Neural crest cell (in vitro differentiated cells): ENCODE data around the gene RSBN1L. TPM values are rescaled to one million over a fixed set of nuclear protein-coding genes. Genes with fewer than 3 reads are reported as not detected.
A peak's percentile ranks its signal among the peaks of the same experiment; 100 is the strongest.

Source experiments
- DNase-seq: peaks from one replicate; pipeline ENCODE4 v3.0.0; 2021; ENCODE audit warnings: low read depth, mixed read lengths, low spot score
- H3K27ac Mint-ChIP-seq: one replicate; pipeline ENCODE4 v1.8.0; 2021; ENCODE audit warnings: mild to moderate bottlenecking, mixed read lengths; ENCODE audit not compliant: unreplicated experiment
- H3K27me3 Mint-ChIP-seq: 2 replicates; pipeline ENCODE4 v1.8.0; 2021; ENCODE audit warnings: low read depth, mild to moderate bottlenecking, mixed read lengths
- H3K36me3 Mint-ChIP-seq: 2 replicates; pipeline ENCODE4 v1.8.0; 2021; ENCODE audit warnings: low read depth, mild to moderate bottlenecking, mixed read lengths
- H3K4me1 Mint-ChIP-seq: 2 replicates; pipeline ENCODE4 v1.8.0; 2021; ENCODE audit warnings: mixed read lengths
- H3K4me3 Mint-ChIP-seq: one replicate; pipeline ENCODE4 v1.8.0; 2021; ENCODE audit warnings: mild to moderate bottlenecking, mixed read lengths
- H3K9me3 Mint-ChIP-seq: 2 replicates; pipeline ENCODE4 v1.8.0; 2021; ENCODE audit warnings: mixed read lengths
- CTCF ChIP-seq: fragments of 200-600 bp; sonication (generic); conservative IDR thresholded peaks from 2 replicates; pipeline ENCODE4 v1.5.0; 2021; ENCODE audit warnings: antibody characterized with exemption, mild to moderate bottlenecking
- total RNA-seq: library from RNA; stranded (reverse); gene quantifications from 2 replicates; pipeline ENCODE4 v1.2.1, GENCODE V29; 2021

The RSBN1L gene
- total RNA-seq, 1 donor from 2014 or later = 23.6 TPM

GRCh38 chr7:77687100-77687746, 9.0 kb upstream of the RSBN1L start:
- H3K36me3 Mint-ChIP-seq = peaks cover 6% of the 10 kb centered on the region
- H3K4me3 Mint-ChIP-seq = no peak overlapping the region
- H3K27me3 Mint-ChIP-seq = no peaks in the 10 kb centered on the region
- TF ChIP-seq CTCF = no peak
- no peak overlapping the region for H3K27ac Mint-ChIP-seq
- H3K9me3 Mint-ChIP-seq = no peaks in the 10 kb centered on the region
- peaks cover 14% of the 10 kb centered on the region for H3K4me1 Mint-ChIP-seq
- DNase-seq = no peak

- H3K9me3 Mint-ChIP-seq = no peaks in the 10 kb centered on the region
- H3K27ac Mint-ChIP-seq = no peak overlapping the region
- DNase-seq = no peak
- H3K4me3 Mint-ChIP-seq = no peak overlapping the region
- H3K4me1 Mint-ChIP-seq = peaks cover 17% of the 10 kb centered on the region
- H3K36me3 Mint-ChIP-seq = peaks cover 2% of the 10 kb centered on the region
- H3K27me3 Mint-ChIP-seq = no peaks in the 10 kb centered on the region
- no peak for TF ChIP-seq CTCF
Observed at GRCh38 chr7:77687747-77688144, 8.5 kb upstream of the RSBN1L start.

- no peak for TF ChIP-seq CTCF
- Mint-ChIP-seq H3K4me3 (peak overlapping the region; percentile 39), H3K27ac (peak overlapping the region; percentile 57), H3K36me3 (no peaks in the 10 kb centered on the region), H3K9me3 (no peaks in the 10 kb centered on the region), H3K4me1 (peaks cover 28% of the 10 kb centered on the region), H3K27me3 (no peaks in the 10 kb centered on the region)
- DNase-seq = no peak
Observed at GRCh38 chr7:77690289-77690688, 6.0 kb upstream of the RSBN1L start.

GRCh38 chr7:77691892-77692491, 4.3 kb upstream of the RSBN1L start:
- TF ChIP-seq CTCF = no peak
- Mint-ChIP-seq H3K27me3 (no peaks in the 10 kb centered on the region), H3K4me3 (peak overlapping the region; percentile 63), H3K4me1 (peaks cover 31% of the 10 kb centered on the region), H3K9me3 (no peaks in the 10 kb centered on the region), H3K27ac (no peak overlapping the region), H3K36me3 (peaks cover 4% of the 10 kb centered on the region)
- no peak for DNase-seq

GRCh38 chr7:77693830-77694583, 2.3 kb upstream of the RSBN1L start:
- DNase-seq = no peak
- no peak for TF ChIP-seq CTCF

More at GRCh38 chr7:77693830-77694583, 2.3 kb upstream of the RSBN1L start:
- Mint-ChIP-seq H3K27me3 (no peaks in the 10 kb centered on the region), H3K4me1 (peaks cover 49% of the 10 kb centered on the region), H3K4me3 (peak overlapping the region; percentile 84), H3K27ac (no peak overlapping the region), H3K36me3 (peaks cover 4% of the 10 kb centered on the region), H3K9me3 (no peaks in the 10 kb centered on the region)
